GM23338 (cell line): ENCODE measurements around the gene SLC10A2. TPM values are rescaled to one million over a fixed set of nuclear protein-coding genes. Genes with fewer than 3 reads are reported as not detected.

Experiments used
- ATAC-seq: fragments of 200-7000 bp; cut with Tn5 transposase; 3 replicates; pipeline ENCODE4 v1.9.1; 2020
- DNase-seq: peaks from one replicate; pipeline ENCODE4 v3.0.0-alpha.2; 2015; ENCODE audit warnings: low spot score
- H2AFZ ChIP-seq: fragments of 200-600 bp; sonication (generic); 2 replicates; pipeline ENCODE4 v1.8.0; 2016; ENCODE audit warnings: antibody characterized with exemption, mild to moderate bottlenecking, moderate library complexity
- H3F3A ChIP-seq: fragments of 200-600 bp; sonication (generic); replicated peaks from 2 replicates; pipeline ENCODE4 v1.8.0; 2017; ENCODE audit warnings: antibody characterized with exemption, mixed run types, low read depth
- H3K27ac ChIP-seq: fragments of 200-600 bp; sonication (generic); 2 replicates; pipeline ENCODE4 v1.6.1; 2016; ENCODE audit warnings: low read depth
- H3K27me3 ChIP-seq: fragments of 200-600 bp; sonication (generic); 2 replicates; pipeline ENCODE4 v1.8.0; 2016; ENCODE audit warnings: mild to moderate bottlenecking, mixed run types, moderate library complexity; ENCODE audit not compliant: insufficient read depth
- H3K36me3 ChIP-seq: fragments of 200-600 bp; sonication (generic); 2 replicates; pipeline ENCODE4 v1.8.0; 2016; ENCODE audit warnings: mild to moderate bottlenecking; ENCODE audit not compliant: insufficient read depth
- H3K4me1 ChIP-seq: fragments of 200-600 bp; sonication (generic); 2 replicates; pipeline ENCODE4 v1.8.0; 2016; ENCODE audit warnings: mild to moderate bottlenecking, moderate library complexity; ENCODE audit not compliant: insufficient read depth
- H3K4me2 ChIP-seq: fragments of 200-600 bp; sonication (generic); 2 replicates; pipeline ENCODE4 v1.7.1; 2017; ENCODE audit warnings: mixed run types
- H3K4me3 ChIP-seq: fragments of 200-600 bp; sonication (generic); 2 replicates; pipeline ENCODE4 v1.6.1; 2016; ENCODE audit warnings: mixed run types
- H3K79me2 ChIP-seq: fragments of 200-600 bp; sonication (generic); replicated peaks from 2 replicates; pipeline ENCODE4 v1.8.0; 2017; ENCODE audit warnings: mild to moderate bottlenecking; ENCODE audit not compliant: insufficient read depth
- H3K9me2 ChIP-seq: fragments of 200-600 bp; sonication (generic); 2 replicates; pipeline ENCODE4 v1.8.0; 2017; ENCODE audit not compliant: insufficient read depth
- H4K20me1 ChIP-seq: fragments of 200-600 bp; sonication (generic); replicated peaks from 2 replicates; pipeline ENCODE4 v1.8.0; 2017; ENCODE audit warnings: mild to moderate bottlenecking; ENCODE audit not compliant: insufficient read depth
- H3K27ac Mint-ChIP-seq: 2 replicates; pipeline ENCODE4 v1.8.0; 2020; ENCODE audit warnings: inconsistent platforms, mild to moderate bottlenecking, moderate library complexity, mixed read lengths
- H3K27me3 Mint-ChIP-seq: 3 replicates; pipeline ENCODE4 v1.8.0; 2022; ENCODE audit warnings: low read depth, mild to moderate bottlenecking, moderate library complexity, mixed read lengths, inconsistent platforms; ENCODE audit not compliant: insufficient read depth, poor library complexity
- H3K36me3 Mint-ChIP-seq: 3 replicates; pipeline ENCODE4 v1.8.0; 2021; ENCODE audit warnings: low read depth, mild to moderate bottlenecking, inconsistent platforms, moderate library complexity, mixed read lengths
- H3K4me1 Mint-ChIP-seq: 3 replicates; pipeline ENCODE4 v1.8.0; 2020; ENCODE audit warnings: mild to moderate bottlenecking, inconsistent platforms, mixed read lengths
- H3K4me3 Mint-ChIP-seq: 3 replicates; pipeline ENCODE4 v1.8.0; 2021; ENCODE audit warnings: moderate library complexity, mild to moderate bottlenecking, inconsistent platforms, mixed read lengths
- H3K9me3 Mint-ChIP-seq: 3 replicates; pipeline ENCODE4 v1.8.0; 2020; ENCODE audit warnings: moderate library complexity, mild to moderate bottlenecking, inconsistent platforms, mixed read lengths
- CREB1 ChIP-seq: fragments of 250-450 bp; sonication (Bioruptor Pico); IDR thresholded peaks from 2 replicates; pipeline ENCODE4 v1.5.0; 2020; ENCODE audit warnings: low read depth, mild to moderate bottlenecking, moderate library complexity
- ETS1 ChIP-seq: IDR thresholded peaks from 2 replicates; pipeline ENCODE4 v1.6.1; 2016; ENCODE audit warnings: antibody characterized with exemption
- EZH2 ChIP-seq: fragments of 200-600 bp; sonication (generic); IDR thresholded peaks from one replicate; pipeline ENCODE4 v1.8.0; 2017; ENCODE audit warnings: antibody characterized with exemption, mild to moderate bottlenecking, low read depth; ENCODE audit not compliant: unreplicated experiment
- EZH2phosphoT487 ChIP-seq: fragments of 200-600 bp; sonication (generic); IDR thresholded peaks from one replicate; pipeline ENCODE4 v1.8.1; 2018; ENCODE audit warnings: antibody characterized with exemption; ENCODE audit not compliant: unreplicated experiment
- JUNB ChIP-seq: IDR thresholded peaks from one replicate; pipeline ENCODE4 v1.6.1; 2016; ENCODE audit warnings: antibody characterized with exemption; ENCODE audit not compliant: unreplicated experiment
- NANOG ChIP-seq: IDR thresholded peaks from 2 replicates; pipeline ENCODE4 v1.6.1; 2016; ENCODE audit warnings: antibody characterized with exemption, borderline replicate concordance
- POLR2AphosphoS5 ChIP-seq: IDR thresholded peaks from 2 replicates; pipeline ENCODE4 v1.6.1; 2016; ENCODE audit warnings: antibody characterized with exemption, low read depth
- REST ChIP-seq: IDR thresholded peaks from one replicate; pipeline ENCODE4 v1.6.1; 2018; ENCODE audit warnings: antibody characterized with exemption; ENCODE audit not compliant: unreplicated experiment
- ZNF331 ChIP-seq: fragments of 250-450 bp; sonication (Bioruptor Pico); IDR thresholded peaks from 2 replicates; pipeline ENCODE4 v1.5.0; 2020; ENCODE audit warnings: low read depth, mild to moderate bottlenecking, moderate library complexity
- ZNF462 ChIP-seq: fragments of 250-450 bp; sonication (Bioruptor Pico); IDR thresholded peaks from 2 replicates; pipeline ENCODE4 v1.5.0; 2020; ENCODE audit warnings: mild to moderate bottlenecking, moderate library complexity
- polyA plus RNA-seq: library from polyadenylated mRNA; unstranded; fragments of >200 nt; fragmentation: Nextera tagmentation; extraction: Ambion mirVana; gene quantifications from 2 replicates; pipeline ENCODE4 v1.2.1, GENCODE V29; 2016
- total RNA-seq: library from RNA; depleted of rRNA; stranded (reverse); fragments of >200 nt; shearing (Covaris generic); gene quantifications from 2 replicates; pipeline ENCODE4 v1.2.3, GENCODE V29; 2014

Gene SLC10A2
- total and polyA plus RNA-seq, 2 experiments from 2014 or later, result not detected

GRCh38 chr13:103004661-103005345, 61.4 kb downstream of the SLC10A2 start:
- no peak overlapping the region for H3K27ac Mint-ChIP-seq
- Histone ChIP-seq H2AFZ (no peak overlapping the region), H3K27ac (no peak overlapping the region), H3K27me3 (no peaks in the 10 kb centered on the region), H3K36me3 (no peaks in the 10 kb centered on the region), H3K79me2 (no peaks in the 10 kb centered on the region), H3K4me1 (no peaks in the 10 kb centered on the region), H3K4me2 (no peak overlapping the region), H4K20me1 (no peaks in the 10 kb centered on the region), H3K9me2 (peaks cover 12% of the 10 kb centered on the region; the same call in 1 of the 2 replicates), H3F3A (no peaks in the 10 kb centered on the region), H3K4me3 (no peak overlapping the region)
- H3K27me3 Mint-ChIP-seq, result no peaks in the 10 kb centered on the region
- TF ChIP-seq REST, result no peak
- no peak for TF ChIP-seq ZNF331 (CRISPR knock-in tag)
- TF ChIP-seq CREB1, result no peak
- TF ChIP-seq EZH2phosphoT487, result no peak
- no peak for TF ChIP-seq POLR2AphosphoS5
- TF ChIP-seq NANOG, result no peak
- no peak for TF ChIP-seq ETS1
- TF ChIP-seq EZH2, result no peak
- TF ChIP-seq JUNB, result no peak
- DNase-seq (no peak), ATAC-seq (no peak)
- no peaks in the 10 kb centered on the region; the same call in 2 of the 3 replicates for H3K9me3 Mint-ChIP-seq
- H3K4me3 Mint-ChIP-seq, result no peak overlapping the region
- no peaks in the 10 kb centered on the region for H3K4me1 Mint-ChIP-seq
- peaks cover 3% of the 10 kb centered on the region; the same call in 2 of the 3 replicates for H3K36me3 Mint-ChIP-seq

- DNase-seq (no peak), ATAC-seq (no peak)
- no peaks in the 10 kb centered on the region for H3K27me3 ChIP-seq
- H3K36me3 ChIP-seq, result no peaks in the 10 kb centered on the region
- no peak overlapping the region for H3K27ac ChIP-seq
- peaks cover 12% of the 10 kb centered on the region; the same call in 1 of the 2 replicates for H3K9me2 ChIP-seq
- H3K4me3 ChIP-seq, result no peak overlapping the region
- no peaks in the 10 kb centered on the region for H4K20me1 ChIP-seq
- no peaks in the 10 kb centered on the region for H3K27me3 Mint-ChIP-seq
- H3K79me2 ChIP-seq, result no peaks in the 10 kb centered on the region
- no peaks in the 10 kb centered on the region; the same call in 2 of the 3 replicates for H3K4me1 Mint-ChIP-seq
- no peak overlapping the region for H3K4me3 Mint-ChIP-seq
- no peaks in the 10 kb centered on the region for H3F3A ChIP-seq
- no peak overlapping the region for H3K27ac Mint-ChIP-seq
- H2AFZ ChIP-seq, result no peak overlapping the region
- no peaks in the 10 kb centered on the region; the same call in 2 of the 3 replicates for H3K9me3 Mint-ChIP-seq
- H3K36me3 Mint-ChIP-seq, result peaks cover 3% of the 10 kb centered on the region; the same call in 2 of the 3 replicates
- H3K4me1 ChIP-seq, result no peaks in the 10 kb centered on the region
- H3K4me2 ChIP-seq, result no peak overlapping the region
- no peak for TF ChIP-seq ZNF462 (CRISPR knock-in tag)
- no peak for TF ChIP-seq ETS1
- no peak for TF ChIP-seq EZH2
These were observed 62.6 kb downstream of the SLC10A2 start for GRCh38 chr13:103003631-103004030.
